PC-9 (cell line): ENCODE results near the gene NSMCE1.

Experiments used
- EZH2 ChIP-seq: fragments of 200-600 bp; sonication (generic); IDR thresholded peaks from 2 replicates; pipeline ENCODE4 v1.8.0; 2017; ENCODE audit warnings: antibody characterized with exemption, low read depth
- TF ChIP-seq, protein P1 (sequence below): fragments of 200-600 bp; sonication (generic); conservative IDR thresholded peaks from 2 replicates; pipeline ENCODE4 v1.6.1; 2017; ENCODE audit warnings: mixed run types, antibody characterized with exemption, mild to moderate bottlenecking, moderate library complexity

DNA sequence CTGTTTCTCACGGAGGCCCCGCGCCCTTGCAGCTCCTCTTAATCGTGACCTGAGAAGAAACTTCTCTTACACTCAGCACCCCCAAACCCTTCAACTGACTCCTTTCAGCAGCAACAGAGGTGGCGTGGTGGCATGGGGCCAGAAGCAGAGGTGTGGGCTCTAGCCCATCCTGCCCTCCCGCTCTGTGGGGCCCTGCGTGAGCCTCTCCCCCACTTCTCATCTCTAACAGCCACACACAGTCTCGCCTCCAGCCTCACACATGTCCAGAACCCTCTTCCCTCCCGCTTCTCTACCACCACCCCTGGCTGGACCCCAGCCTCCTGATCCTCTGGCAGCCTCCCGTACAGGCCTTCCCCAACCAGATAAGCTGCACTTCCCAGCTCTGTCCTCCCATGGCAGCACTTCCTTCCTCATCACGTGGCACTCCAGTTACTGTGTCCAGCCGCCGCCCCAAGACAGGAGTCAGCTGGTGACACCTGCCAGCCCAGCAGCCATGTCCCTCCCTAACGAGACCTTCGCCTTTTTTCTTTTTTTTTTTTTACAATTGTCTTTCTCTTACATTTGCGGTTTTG, 30.5 kb downstream of the NSMCE1 start:
- TF ChIP-seq, protein P1, sequence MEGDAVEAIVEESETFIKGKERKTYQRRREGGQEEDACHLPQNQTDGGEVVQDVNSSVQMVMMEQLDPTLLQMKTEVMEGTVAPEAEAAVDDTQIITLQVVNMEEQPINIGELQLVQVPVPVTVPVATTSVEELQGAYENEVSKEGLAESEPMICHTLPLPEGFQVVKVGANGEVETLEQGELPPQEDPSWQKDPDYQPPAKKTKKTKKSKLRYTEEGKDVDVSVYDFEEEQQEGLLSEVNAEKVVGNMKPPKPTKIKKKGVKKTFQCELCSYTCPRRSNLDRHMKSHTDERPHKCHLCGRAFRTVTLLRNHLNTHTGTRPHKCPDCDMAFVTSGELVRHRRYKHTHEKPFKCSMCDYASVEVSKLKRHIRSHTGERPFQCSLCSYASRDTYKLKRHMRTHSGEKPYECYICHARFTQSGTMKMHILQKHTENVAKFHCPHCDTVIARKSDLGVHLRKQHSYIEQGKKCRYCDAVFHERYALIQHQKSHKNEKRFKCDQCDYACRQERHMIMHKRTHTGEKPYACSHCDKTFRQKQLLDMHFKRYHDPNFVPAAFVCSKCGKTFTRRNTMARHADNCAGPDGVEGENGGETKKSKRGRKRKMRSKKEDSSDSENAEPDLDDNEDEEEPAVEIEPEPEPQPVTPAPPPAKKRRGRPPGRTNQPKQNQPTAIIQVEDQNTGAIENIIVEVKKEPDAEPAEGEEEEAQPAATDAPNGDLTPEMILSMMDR = no peak
- no peak for TF ChIP-seq EZH2
